Loucy (cell line): ENCODE data around the gene PFKFB3.
A peak's percentile ranks its signal among the peaks of the same experiment; 100 is the strongest.

Experiments
- H2AFZ ChIP-seq: fragments of 200-600 bp; sonication (generic); 2 replicates; pipeline ENCODE4 v1.6.0; 2016; ENCODE audit warnings: antibody characterized with exemption, mild to moderate bottlenecking, low read length, moderate library complexity
- H3F3A ChIP-seq: fragments of 200-600 bp; 2 replicates; pipeline ENCODE4 v1.6.0; 2016; ENCODE audit warnings: antibody characterized with exemption, low read depth, mild to moderate bottlenecking
- H3K27me3 ChIP-seq: fragments of 200-600 bp; sonication (generic); 2 replicates; pipeline ENCODE4 v1.6.1; 2014; ENCODE audit warnings: low read length, mild to moderate bottlenecking; ENCODE audit not compliant: insufficient read depth, poor library complexity, severe bottlenecking
- H3K36me3 ChIP-seq: fragments of 200-600 bp; sonication (generic); 2 replicates; pipeline ENCODE4 v1.6.1; 2016; ENCODE audit warnings: low read length; ENCODE audit not compliant: insufficient read depth
- H3K4me1 ChIP-seq: fragments of 200-600 bp; sonication (generic); 2 replicates; pipeline ENCODE4 v1.5.1; 2014; ENCODE audit warnings: low read length, mild to moderate bottlenecking; ENCODE audit not compliant: insufficient read depth, poor library complexity, severe bottlenecking
- H3K4me2 ChIP-seq: fragments of 200-600 bp; sonication (generic); 2 replicates; pipeline ENCODE4 v1.6.0; 2014; ENCODE audit warnings: antibody characterized with exemption, low read length, low read depth, mild to moderate bottlenecking; ENCODE audit not compliant: poor library complexity, severe bottlenecking
- H3K4me3 ChIP-seq: fragments of 200-600 bp; sonication (generic); 2 replicates; pipeline ENCODE4 v1.5.1; 2014; ENCODE audit warnings: low read length, mild to moderate bottlenecking, mixed read lengths; ENCODE audit not compliant: poor library complexity, severe bottlenecking
- H3K79me2 ChIP-seq: fragments of 200-600 bp; sonication (generic); 2 replicates; pipeline ENCODE4 v1.6.1; 2014; ENCODE audit warnings: low read length; ENCODE audit not compliant: insufficient read depth
- H3K9ac ChIP-seq: fragments of 200-600 bp; sonication (generic); 2 replicates; pipeline ENCODE4 v1.6.0; 2014; ENCODE audit warnings: mild to moderate bottlenecking, low read depth, low read length, moderate library complexity; ENCODE audit not compliant: poor library complexity, severe bottlenecking
- H3K9me2 ChIP-seq: fragments of 200-600 bp; sonication (generic); replicated peaks from 2 replicates; pipeline ENCODE4 v1.6.1; 2016; ENCODE audit warnings: low read depth, low read length, mixed read lengths
- H3K9me3 ChIP-seq: fragments of 200-600 bp; sonication (generic); 2 replicates; pipeline ENCODE4 v1.6.1; 2014; ENCODE audit warnings: mild to moderate bottlenecking, antibody characterized with exemption, low read length, low read depth; ENCODE audit not compliant: insufficient read depth
- H4K20me1 ChIP-seq: fragments of 200-600 bp; sonication (generic); 2 replicates; pipeline ENCODE4 v1.6.0; 2014; ENCODE audit warnings: antibody characterized with exemption, low read length, mild to moderate bottlenecking; ENCODE audit not compliant: insufficient read depth, poor library complexity, severe bottlenecking
- CTCF ChIP-seq: fragments of 200-600 bp; sonication (generic); conservative IDR thresholded peaks from 2 replicates; pipeline ENCODE4 v1.5.1; 2014; ENCODE audit warnings: mild to moderate bottlenecking, antibody characterized with exemption, low read length
- EZH2phosphoT487 ChIP-seq: fragments of 200-600 bp; IDR thresholded peaks from 2 replicates; pipeline ENCODE4 v1.6.1; 2018; ENCODE audit warnings: antibody characterized with exemption, mild to moderate bottlenecking, moderate library complexity, borderline replicate concordance

PFKFB3 gene

DNA sequence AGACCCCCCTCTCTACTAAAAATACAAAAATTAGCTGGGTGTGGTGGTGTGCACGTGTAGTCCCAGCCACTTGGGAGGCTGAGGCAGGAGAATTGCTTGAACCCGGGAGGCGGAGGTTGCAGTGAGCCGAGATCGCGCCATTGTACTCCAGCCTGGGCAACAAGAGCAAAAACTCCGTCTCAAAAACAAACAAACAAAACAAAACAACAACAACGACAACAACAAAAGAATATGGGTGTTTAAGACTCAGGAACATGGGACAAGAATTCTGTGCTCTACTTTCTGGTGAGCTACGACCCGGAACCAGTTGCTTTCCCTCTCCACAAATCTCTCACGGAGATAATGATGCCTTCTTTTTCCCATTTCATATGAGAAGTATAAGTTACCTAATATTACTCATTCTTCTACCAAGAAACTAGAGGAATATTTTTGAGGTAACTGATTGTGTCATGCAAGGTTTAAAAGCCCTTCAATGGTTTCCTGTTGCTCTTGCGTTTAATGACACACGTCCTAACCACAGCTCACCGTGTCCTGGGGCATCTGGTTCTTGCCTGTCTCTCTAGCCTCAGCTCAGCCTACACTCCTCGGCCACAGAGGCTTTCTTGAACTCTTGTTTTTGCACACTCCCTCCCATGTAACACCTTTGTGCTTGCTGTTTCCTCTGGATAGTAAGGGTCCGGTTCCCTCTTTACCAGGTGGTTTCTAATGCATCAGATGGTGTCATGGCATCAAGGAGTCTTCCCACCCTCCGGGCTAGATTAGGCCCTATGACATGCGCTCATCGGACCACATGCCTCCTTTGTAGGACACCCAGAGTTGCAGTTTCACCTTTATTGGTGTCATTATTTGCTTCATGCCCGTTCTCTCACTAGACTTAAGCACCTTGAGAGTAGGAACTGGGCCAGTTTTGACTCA lies 67.5 kb downstream of the PFKFB3 start:
- Histone ChIP-seq H3K4me3 (peak overlapping the region; percentile 34), H3K9me2 (no peaks in the 10 kb centered on the region)

GRCh38 chr10:6270951-6271350 lies 68.2 kb downstream of the PFKFB3 start:
- Histone ChIP-seq H3K4me2 (peak overlapping the region; percentile 41), H4K20me1 (no peaks in the 10 kb centered on the region), H3K9me3 (no peaks in the 10 kb centered on the region), H3K27me3 (no peaks in the 10 kb centered on the region), H3K36me3 (no peaks in the 10 kb centered on the region), H3F3A (no peaks in the 10 kb centered on the region), H3K4me1 (peaks cover 32% of the 10 kb centered on the region), H3K9me2 (no peaks in the 10 kb centered on the region), H2AFZ (no peak overlapping the region), H3K79me2 (no peaks in the 10 kb centered on the region), H3K9ac (no peak overlapping the region), H3K4me3 (peak overlapping the region; percentile 34)
- TF ChIP-seq EZH2phosphoT487, result no peak
- no peak for TF ChIP-seq CTCF

More for the DNA sequence above, 67.5 kb downstream of the PFKFB3 start:
- peaks cover 32% of the 10 kb centered on the region for H3K4me1 ChIP-seq
- no peak overlapping the region for H2AFZ ChIP-seq
- H3K36me3 ChIP-seq, result no peaks in the 10 kb centered on the region
- no peaks in the 10 kb centered on the region for H3K27me3 ChIP-seq
- H3K9me3 ChIP-seq, result no peaks in the 10 kb centered on the region
- TF ChIP-seq CTCF (no peak), EZH2phosphoT487 (no peak)
- H3K4me2 ChIP-seq, result peak overlapping the region; percentile 41
- no peaks in the 10 kb centered on the region for H4K20me1 ChIP-seq
- no peaks in the 10 kb centered on the region for H3K79me2 ChIP-seq
- H3K9ac ChIP-seq, result no peak overlapping the region
- no peaks in the 10 kb centered on the region for H3F3A ChIP-seq

DNA sequence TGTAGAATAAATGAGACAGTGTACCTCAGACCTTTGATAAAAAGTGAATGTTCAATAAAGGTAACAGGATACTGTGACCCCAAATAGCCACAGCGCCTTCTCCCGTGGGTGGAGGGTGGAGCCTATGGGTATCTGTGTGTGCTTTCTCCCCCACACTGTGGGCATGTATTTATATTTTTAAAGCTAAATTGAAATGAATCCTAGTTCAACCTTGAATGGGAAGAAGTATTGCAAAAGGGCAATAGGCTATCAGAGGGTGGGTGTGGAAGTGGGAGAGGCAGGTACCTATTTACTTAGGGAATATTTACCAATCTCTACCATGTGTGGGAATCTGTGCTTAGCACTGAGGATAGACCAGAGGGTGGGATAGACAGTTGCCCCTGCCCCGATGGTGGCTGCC lies 68.9 kb downstream of the PFKFB3 start:
- no peaks in the 10 kb centered on the region for H3K79me2 ChIP-seq
- no peak overlapping the region for H2AFZ ChIP-seq
- TF ChIP-seq CTCF (no peak), EZH2phosphoT487 (no peak)
- no peaks in the 10 kb centered on the region for H3K9me3 ChIP-seq
- H3K4me1 ChIP-seq, result peaks cover 32% of the 10 kb centered on the region
- H3K4me2 ChIP-seq, result no peak overlapping the region
- H3K9me2 ChIP-seq, result no peaks in the 10 kb centered on the region
- no peaks in the 10 kb centered on the region for H4K20me1 ChIP-seq
- no peaks in the 10 kb centered on the region for H3K27me3 ChIP-seq
- H3F3A ChIP-seq, result no peaks in the 10 kb centered on the region
- H3K36me3 ChIP-seq, result no peaks in the 10 kb centered on the region
- H3K4me3 ChIP-seq, result no peak overlapping the region
- no peak overlapping the region for H3K9ac ChIP-seq
